Activated CD4-positive, alpha-beta T cell treated with anti-CD3 and anti-CD28 coated beads for 1 hour (primary cell): ENCODE measurements around the gene SHF.
A peak's percentile ranks its signal among the peaks of the same experiment; 100 is the strongest.

Source experiments
- DNase-seq: peaks from one replicate; pipeline ENCODE4 v3.0.0-alpha.2; 2020

SHF gene

DNA sequence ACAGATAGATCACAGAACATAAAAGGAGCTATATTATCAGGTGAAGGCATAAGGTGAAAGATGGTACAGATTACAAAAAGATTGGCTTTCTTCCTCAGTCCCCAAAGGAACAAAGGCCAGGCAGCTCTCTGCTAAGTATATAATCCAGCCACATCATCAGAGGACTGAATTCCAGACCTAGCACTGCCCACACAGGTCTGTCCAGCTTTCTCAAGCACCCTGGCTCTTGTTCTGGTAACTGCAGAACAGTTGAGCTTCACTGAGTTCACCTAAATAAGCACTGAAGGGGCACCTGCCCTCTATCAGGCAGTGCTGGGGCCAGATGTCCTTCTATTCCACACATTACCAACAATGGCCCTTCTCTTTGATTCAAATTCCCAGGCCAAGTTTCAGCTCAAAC lies 64.4 kb downstream of the SHF start:
- no peak for DNase-seq

DNA sequence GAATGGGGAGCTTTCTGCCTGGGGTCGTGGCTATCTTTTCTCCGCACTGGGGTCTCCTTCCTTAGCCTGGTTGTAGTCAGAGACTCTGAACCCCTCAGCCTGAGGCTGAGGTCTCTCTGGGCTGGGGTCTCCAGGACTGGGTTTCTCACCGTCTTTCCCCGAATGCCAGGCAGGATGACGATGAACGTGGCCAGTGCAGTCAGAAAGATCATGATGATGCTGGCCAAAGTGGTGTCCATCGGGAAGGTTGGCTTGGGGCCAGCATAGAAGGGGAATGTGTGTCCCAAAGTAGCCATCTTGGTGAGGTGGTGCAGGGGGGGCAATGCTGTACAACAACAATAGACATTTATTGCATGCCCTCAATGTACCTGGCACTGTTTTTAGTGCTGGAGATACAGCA lies 65.0 kb downstream of the SHF start:
- DNase-seq, result no peak

- no peak for DNase-seq
These were observed 65.9 kb downstream of the SHF start for GRCh38 chr15:45121706-45122417.

DNA sequence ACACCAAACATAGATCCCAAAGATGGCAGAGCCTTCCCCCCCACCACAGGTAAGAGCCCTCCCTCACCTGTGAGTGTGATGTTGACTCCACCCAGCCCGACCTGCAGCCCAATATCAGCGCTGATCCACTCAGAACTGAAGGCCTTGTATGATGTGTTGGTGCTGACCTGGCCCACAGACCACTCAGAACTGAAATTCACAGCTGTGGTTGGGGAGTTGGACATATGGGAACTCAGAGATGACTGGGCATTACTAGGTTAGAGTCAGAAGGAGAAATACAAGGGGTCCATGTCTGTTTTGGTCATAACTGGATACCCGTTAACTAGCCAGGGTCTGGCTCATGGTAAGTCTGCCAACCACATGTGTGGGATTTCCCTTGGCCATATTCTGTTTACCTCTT lies 66.7 kb downstream of the SHF start:
- no peak for DNase-seq

- no peak for DNase-seq
These were observed 67.4 kb downstream of the SHF start for GRCh38 chr15:45120081-45120972.

- DNase-seq, result no peak
These were observed 68.8 kb downstream of the SHF start for GRCh38 chr15:45118996-45119395.

DNA sequence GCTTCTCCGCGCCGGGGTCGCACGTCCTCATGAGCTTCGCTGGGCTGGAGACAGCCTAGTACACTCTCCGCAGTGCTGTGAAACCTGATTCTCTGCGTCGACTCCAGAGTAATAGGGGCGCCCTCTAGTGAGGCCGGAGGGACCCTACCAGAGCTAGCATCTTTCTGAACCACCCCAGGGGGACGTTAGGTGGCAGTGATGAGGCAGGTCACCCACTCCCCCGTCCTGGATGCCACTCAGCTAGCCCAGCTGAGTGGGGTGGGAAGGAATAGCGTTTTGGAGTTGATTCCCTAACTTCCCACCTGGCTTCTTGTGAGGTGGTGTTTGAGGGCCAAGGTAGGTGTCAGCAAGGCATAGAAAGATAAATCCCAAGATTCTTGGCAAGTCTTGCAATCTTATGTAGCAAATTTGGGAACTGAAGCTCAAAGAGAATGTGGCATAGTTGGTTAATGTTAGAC lies 69.6 kb downstream of the SHF start:
- peak; percentile 72 for DNase-seq

GRCh38 chr15:45117308-45118130 lies 70.2 kb downstream of the SHF start:
- DNase-seq, result no peak
